K562 (cell line): Measurements from ENCODE around the gene NUP43. TPM values are rescaled to one million over a fixed set of nuclear protein-coding genes. Genes with fewer than 3 reads are reported as not detected.
A peak's percentile ranks its signal among the peaks of the same experiment; 100 is the strongest.

ENCODE experiments used
- CREM ChIP-seq: IDR thresholded peaks from 2 replicates; pipeline ENCODE4 v1.6.1; 2014; ENCODE audit warnings: antibody characterized with exemption, low read depth
- DDX20 ChIP-seq: fragments of 450-650 bp; IDR thresholded peaks from 2 replicates; pipeline ENCODE4 v1.6.1; 2016; ENCODE audit warnings: missing genetic modification characterization, low read depth, mild to moderate bottlenecking, missing compliant biosample characterization, moderate library complexity
- DEAF1 ChIP-seq: fragments of 450-650 bp; formaldehyde crosslinking; IDR thresholded peaks from 2 replicates; pipeline ENCODE4 v1.4.0; 2020; ENCODE audit warnings: mild to moderate bottlenecking, moderate library complexity
- ELK1 ChIP-seq: sonication (generic); formaldehyde crosslinking; IDR thresholded peaks from 2 replicates; pipeline ENCODE4 v1.8.1; 2022; ENCODE audit warnings: missing genetic modification reagents
- FOXO4 ChIP-seq: fragments of 450-650 bp; formaldehyde crosslinking; IDR thresholded peaks from 2 replicates; pipeline ENCODE4 v1.4.0; 2020; ENCODE audit warnings: mild to moderate bottlenecking, moderate library complexity
- HIVEP1 ChIP-seq: fragments of 250-450 bp; sonication (Bioruptor Pico); IDR thresholded peaks from 2 replicates; pipeline ENCODE4 v1.4.0; 2020; ENCODE audit warnings: mild to moderate bottlenecking
- HMGXB4 ChIP-seq: sonication (generic); formaldehyde crosslinking; IDR thresholded peaks from 2 replicates; pipeline ENCODE4 v1.8.1; 2023; ENCODE audit warnings: mild to moderate bottlenecking, missing genetic modification reagents
- MAX ChIP-seq: sonication (generic); formaldehyde crosslinking; IDR thresholded peaks from 2 replicates; pipeline ENCODE4 v1.9.0; 2022; ENCODE audit warnings: mild to moderate bottlenecking, missing genetic modification reagents
- MTA3 ChIP-seq: fragments of 450-650 bp; formaldehyde crosslinking; IDR thresholded peaks from 2 replicates; pipeline ENCODE4 v1.6.1; 2017; ENCODE audit warnings: mild to moderate bottlenecking, borderline replicate concordance
- PHF20 ChIP-seq: fragments of 450-650 bp; IDR thresholded peaks from 2 replicates; pipeline ENCODE4 v1.6.1; 2018; ENCODE audit not compliant: partially characterized antibody
- POLR2AphosphoS2 ChIP-seq: IDR thresholded peaks from 2 replicates; pipeline ENCODE4 v1.6.1; 2012; ENCODE audit warnings: low read length, improper control_type of control experiment
- SMARCA4 ChIP-seq: fragments of 450-650 bp; IDR thresholded peaks from 2 replicates; pipeline ENCODE4 v1.6.1; 2016
- TRIM25 ChIP-seq: fragments of 450-650 bp; IDR thresholded peaks from 2 replicates; pipeline ENCODE4 v1.7.0; 2016; ENCODE audit warnings: borderline replicate concordance
- TRIM28 ChIP-seq: fragments of 450-650 bp; IDR thresholded peaks from 2 replicates; pipeline ENCODE4 v1.6.1; 2017
- ZNF124 ChIP-seq: sonication (generic); formaldehyde crosslinking; IDR thresholded peaks from 2 replicates; pipeline ENCODE4 v1.8.1; 2022; ENCODE audit warnings: missing genetic modification reagents
- ZNF589 ChIP-seq: fragments of 200-800 bp; sonication (Bioruptor generic); IDR thresholded peaks from 2 replicates; pipeline ENCODE4 v1.6.1; 2016; ENCODE audit warnings: low read depth, missing genetic modification characterization, missing compliant biosample characterization
- polyA plus RNA-seq, 8 experiments: library from polyadenylated mRNA; depleted of rRNA in 4 of 8; stranded (reverse) in 5 of 8; unstranded in 3 of 8; fragments of >200 nt; fragmentation: Nextera tagmentation in 2 of 8; fragmentation: Illumina TruSeq in 1 of 8; extraction: Ambion mirVana in 2 of 8; extraction: Trizol in 1 of 8; gene quantifications; 2 replicates each; pipeline versions ENCODE4 v1.2.1 to v1.2.3, GENCODE V29; 2011 to 2014; ENCODE audit warnings: inconsistent platforms in 1 of 8, missing spikeins in 1 of 8
- total RNA-seq, 7 experiments: library from RNA; depleted of rRNA in 6 of 7; stranded (reverse); fragments of >200 nt in 6 of 7; fragmentation: Illumina TruSeq in 2 of 7; extraction: Trizol in 2 of 7; gene quantifications; 2 replicates each; pipeline versions ENCODE4 v1.2.1 to v1.2.3, GENCODE V29; 2011 to 2021; ENCODE audit warnings: low replicate concordance in 1 of 7

NUP43 gene
- total and polyA plus RNA-seq, 9 of the 15 experiments (the other 6 are each of a cell fraction or from before 2014, with no cell fraction given): 28.9 to 136 (median 67.4) TPM

GRCh38 chr6:149749594-149750135 lies 3.3 kb upstream of the NUP43 start, which contains the start of gene PCMT1 (continued):
- TF ChIP-seq PHF20 (peak; percentile 28), HIVEP1 (no peak), DDX20 (tag) (no peak), MTA3 (peak; percentile 76; the same call in 1 of the 2 replicates), ZNF589 (0 out of 2 replicates have a peak, but pooled peaks have one; percentile 5), DEAF1 (no peak), TRIM28 (no peak), MAX (CRISPR knock-in tag) (peak; percentile 74), HMGXB4 (CRISPR knock-in tag) (0 out of 2 replicates have a peak, but pooled peaks have one; percentile 43), FOXO4 (CRISPR knock-in tag) (0 out of 2 replicates have a peak, but pooled peaks have one; percentile 6), TRIM25 (no peak), POLR2AphosphoS2 (no peak), ZNF124 (0 out of 2 replicates have a peak, but pooled peaks have one; percentile 38), SMARCA4 (no peak), ELK1 (CRISPR knock-in tag) (no peak), CREM (peak; percentile 79)
